NCI-H2196 treated with DMSO at 0.1 percent for 48 hours (cell line): Measurements from ENCODE around the gene HOXD10.

Experiments
- DNase-seq: peaks from one replicate; lab custom pipeline; 2025; ENCODE audit not compliant: unreplicated experiment; lab: John Stamatoyannopoulos, UW

The HOXD10 gene

GRCh38 chr2:176149939-176150583, 33.5 kb downstream of the HOXD10 start:
- DNase-seq, result no peak

- DNase-seq, result no peak
Measured at GRCh38 chr2:176150584-176151441, 34.2 kb downstream of the HOXD10 start.

DNA sequence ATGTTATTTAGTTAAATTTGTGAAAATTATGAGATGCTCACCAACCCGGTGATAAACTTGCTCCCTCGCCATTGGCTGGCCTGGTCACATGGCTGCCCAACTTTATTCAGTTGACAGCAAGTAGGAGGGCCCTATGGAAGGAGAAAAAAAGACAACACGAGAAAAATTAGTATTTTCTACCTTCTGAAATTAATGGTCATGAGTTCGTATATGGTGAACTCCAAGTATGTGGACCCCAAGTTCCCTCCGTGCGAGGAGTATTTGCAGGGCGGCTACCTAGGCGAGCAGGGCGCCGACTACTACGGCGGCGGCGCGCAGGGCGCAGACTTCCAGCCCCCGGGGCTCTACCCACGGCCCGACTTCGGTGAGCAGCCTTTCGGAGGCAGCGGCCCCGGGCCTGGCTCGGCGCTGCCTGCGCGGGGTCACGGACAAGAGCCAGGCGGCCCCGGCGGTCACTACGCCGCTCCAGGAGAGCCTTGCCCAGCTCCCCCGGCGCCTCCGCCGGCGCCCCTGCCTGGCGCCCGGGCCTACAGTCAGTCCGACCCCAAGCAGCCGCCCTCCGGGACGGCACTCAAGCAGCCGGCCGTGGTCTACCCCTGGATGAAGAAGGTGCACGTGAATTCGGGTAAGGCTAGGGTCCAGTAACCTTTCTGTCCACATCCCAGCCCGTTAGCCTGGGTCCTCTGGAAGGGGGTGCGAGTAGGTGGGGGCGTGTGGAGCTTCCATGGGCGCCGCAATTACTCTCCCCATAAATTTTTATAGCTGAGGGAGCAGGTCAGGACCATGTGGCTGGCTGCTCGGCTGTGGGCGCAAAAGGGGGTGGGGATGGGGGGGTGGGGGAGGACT, 35.1 kb downstream of the HOXD10 start, which contains the start of gene HOXD4:
Gene HOXD4 (plus strand): TSS at position 109 of the 846 bp plus-strand sequence. CDS start 84 bp downstream, at position 193.
- DNase-seq, result no peak

- no peak for DNase-seq
Measured at GRCh38 chr2:176152350-176153181, 36.0 kb downstream of the HOXD10 start.

GRCh38 chr2:176154576-176155252, 38.1 kb downstream of the HOXD10 start:
- no peak for DNase-seq

DNA sequence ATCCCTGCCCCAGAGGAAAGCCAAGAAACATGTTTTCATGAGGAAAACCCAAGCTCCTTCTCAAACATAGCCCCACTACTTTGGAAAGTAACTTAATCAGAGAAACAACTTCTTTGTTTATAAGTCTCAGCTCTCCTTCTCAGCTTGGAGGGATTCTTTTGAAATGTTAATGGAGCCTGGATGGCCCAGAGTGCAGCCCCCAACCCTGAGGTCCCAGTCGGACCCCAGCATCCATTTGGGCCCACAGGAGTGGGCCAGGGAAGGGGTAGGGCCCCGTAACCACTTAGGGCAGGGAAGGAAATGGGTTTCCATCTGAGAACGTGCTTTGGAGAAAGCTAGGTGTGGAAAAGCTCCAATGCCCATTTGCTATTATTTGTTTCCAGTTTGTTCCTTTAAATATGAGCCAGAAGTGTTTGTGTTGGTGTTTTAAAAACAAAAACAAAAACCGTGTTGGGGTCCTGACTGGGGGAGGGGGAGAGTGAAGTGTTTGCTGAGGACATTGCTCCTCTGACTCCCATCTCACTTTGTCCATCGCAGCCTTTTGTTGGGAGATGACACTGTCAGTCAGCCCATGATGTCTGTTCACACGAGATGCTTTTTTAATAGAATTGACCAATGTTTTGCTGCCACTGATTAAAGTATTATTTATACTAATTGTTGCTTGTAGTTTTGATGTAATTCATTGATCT, 38.9 kb downstream of the HOXD10 start:
- DNase-seq, result no peak

DNA sequence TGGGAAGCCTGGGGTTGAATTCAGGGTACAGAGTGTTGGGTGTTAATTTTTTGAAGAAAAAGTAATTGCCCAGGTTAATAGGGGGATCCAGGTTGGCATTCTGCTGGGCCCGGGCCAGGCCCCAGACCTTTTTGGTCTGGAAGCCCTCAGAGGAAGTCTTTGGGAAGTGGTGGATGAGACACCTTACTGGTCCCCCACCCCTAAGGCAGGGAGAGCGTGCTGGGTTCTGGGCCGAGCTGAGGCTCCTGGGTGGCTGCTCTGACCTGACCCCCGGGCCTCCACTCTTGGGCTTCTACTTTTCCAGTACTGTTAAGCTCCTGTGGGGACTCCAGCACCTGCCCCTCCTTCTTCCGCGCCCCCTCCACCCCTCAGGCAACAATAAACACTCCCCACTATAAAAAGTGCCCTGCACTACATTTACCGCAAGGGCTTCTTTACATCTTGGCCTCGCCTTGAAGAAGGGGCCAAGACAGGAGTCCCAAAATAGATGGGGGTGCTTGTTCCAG, 39.8 kb downstream of the HOXD10 start:
- DNase-seq, result no peak

GRCh38 chr2:176156807-176157498, 40.4 kb downstream of the HOXD10 start, which contains the start of gene HOXD3:
TSS of gene HOXD3 (plus strand) at chr2:176157307. CDS start at chr2:176169115, 11,808 bp downstream.
- DNase-seq, result no peak

DNA sequence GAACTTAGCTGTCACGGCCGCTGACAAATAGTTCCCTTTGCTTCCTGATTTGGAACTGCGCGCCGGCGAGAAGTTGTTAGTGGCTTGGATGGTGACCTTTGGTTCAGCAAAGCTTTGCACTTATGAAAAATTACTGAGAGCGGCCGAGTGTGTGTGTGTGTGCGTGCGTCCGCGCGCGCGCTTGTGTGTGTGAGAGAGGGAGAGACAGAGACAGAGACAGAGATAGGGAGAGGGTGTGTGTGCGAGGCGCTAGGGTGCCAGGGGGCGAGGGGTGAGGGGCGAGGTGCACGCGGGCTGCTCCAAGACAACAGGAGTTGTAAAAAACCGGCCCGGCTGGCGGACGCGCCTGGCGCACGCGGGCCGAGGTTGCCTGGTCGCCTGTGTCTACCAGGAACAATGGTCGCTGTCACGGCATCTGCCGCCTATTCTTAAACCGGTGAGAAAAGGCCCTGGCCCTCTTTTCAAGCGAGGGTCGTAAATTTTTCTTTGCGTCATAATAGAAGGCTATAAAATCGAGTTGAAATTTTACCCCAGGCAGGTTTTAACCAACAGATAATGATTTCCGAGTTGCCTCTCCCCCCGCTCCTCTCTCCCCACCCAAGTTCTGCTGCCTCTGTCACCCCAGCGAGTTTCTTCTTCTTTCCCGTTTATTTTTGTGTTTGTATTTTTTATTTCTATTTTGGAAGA, 41.1 kb downstream of the HOXD10 start:
- DNase-seq, result no peak

GRCh38 chr2:176158186-176158591, 41.6 kb downstream of the HOXD10 start:
- no peak for DNase-seq

GRCh38 chr2:176158855-176159662, 42.5 kb downstream of the HOXD10 start:
- DNase-seq, result no peak

DNA sequence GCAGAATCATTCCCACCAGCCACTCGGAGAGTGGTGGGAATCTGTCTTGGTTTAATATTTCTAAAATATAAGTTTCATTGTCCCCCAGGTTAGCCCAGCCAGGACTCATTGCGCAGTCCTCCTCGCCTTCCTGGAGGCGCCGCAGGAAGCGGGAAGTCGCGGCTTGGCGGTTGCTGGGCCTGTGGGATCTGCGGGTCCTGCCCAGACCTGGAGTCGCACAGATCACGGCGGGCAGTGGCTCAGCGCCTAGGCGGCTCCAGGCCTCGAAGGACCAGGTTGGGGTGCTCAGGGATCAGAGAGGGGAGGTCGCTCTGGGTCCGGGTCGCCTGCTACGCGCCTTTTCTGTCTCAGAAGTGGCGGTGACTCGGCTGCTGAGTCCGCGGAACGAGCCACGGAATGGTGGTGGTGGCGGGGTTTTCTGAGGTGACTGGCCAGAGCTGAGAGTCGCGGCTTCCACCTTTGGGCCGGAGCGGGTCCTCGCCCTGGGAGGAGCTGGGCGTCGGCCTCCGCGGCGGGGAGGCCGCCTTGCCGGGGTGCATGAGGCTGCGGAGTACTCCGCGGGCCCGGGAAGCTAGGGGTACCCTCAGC, 43.2 kb downstream of the HOXD10 start:
- DNase-seq, result no peak

DNA sequence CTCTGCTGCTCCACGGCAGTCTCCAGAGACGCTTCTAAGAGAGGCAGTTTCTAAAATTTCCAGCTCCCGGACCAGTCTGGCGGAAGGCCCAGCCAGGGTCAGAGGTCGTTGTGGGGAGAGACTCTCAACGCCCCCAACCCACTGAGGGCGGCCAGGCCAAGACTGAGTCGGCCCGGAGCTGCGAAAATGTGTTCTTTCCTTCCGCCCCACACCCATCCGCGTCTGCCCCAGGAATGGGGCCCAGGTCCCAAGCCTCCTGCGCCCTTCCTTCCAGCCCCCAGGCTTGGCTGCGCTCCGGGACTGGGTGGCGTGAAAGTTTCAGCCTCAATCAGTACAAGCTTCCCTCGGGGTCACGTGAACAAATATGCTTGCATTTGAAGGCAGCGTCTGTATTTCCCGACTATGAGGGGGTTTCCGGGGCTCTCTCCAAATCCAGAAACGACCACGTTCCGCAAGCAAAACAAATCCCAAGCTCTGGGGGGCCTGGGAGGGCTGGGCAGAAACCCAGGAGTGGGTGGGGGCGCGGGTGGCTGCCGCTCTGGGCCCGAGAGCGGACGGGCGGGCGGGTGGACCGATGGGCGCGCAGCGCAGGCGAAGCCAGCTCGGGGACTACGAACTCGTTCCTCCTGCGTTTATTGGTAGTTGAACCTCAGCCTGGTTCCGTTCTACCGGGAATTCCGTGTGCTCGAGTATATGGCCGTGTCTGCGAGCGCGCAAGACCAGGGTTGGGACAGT, 43.8 kb downstream of the HOXD10 start:
- DNase-seq, result no peak

DNA sequence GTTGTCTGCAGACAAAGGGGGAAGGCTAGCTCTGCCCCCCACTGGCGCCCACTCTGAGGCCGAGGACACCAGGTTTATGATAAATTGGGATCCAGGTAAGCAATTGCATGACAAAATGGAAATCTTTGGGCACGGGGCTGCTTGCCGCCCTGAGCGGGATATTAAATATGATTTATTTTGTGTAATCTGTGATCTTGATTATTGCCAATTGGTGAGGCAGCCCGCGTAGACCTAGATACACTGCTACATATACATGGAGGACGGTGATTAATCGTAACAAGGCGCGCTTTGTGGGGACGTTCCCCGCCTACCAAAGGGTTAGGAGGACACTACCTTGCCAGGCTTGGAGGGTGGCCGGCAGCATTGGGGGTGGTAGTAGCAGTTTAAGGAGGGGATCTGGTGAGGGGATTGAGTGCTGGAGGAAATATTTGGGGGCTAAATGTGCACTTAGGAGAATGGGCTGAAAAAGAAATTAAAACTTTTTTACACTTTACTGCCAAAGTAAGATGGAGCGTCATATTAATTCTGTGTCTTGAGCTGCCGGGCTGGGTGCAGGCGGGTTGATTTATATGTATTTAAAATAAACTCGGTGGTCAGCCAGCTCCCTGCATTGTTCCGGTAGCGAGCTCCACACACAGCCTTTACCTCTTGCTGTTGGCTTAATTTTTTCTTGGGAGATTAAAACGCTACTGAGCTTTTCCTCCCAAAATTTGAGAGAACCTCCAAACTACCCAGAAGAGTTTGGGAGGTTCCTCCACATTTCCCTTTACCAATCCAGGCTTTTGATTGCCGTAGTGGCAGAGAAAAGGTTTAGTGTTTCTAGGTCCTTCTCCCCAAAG, 44.6 kb downstream of the HOXD10 start:
- DNase-seq, result no peak
